Thyroid gland (tissue), 4 donors: ENCODE measurements around the gene USH1G. TPM values are rescaled to one million over a fixed set of nuclear protein-coding genes. Genes with fewer than 3 reads are reported as not detected.

Experiments used
- DNase-seq, 2 donors: peaks; one replicate each; pipeline ENCODE4 v3.0.0-alpha.2; 2019
- H3K27ac ChIP-seq, 3 donors: fragments of 200-600 bp; sonication (generic); 1 replicate in 2 of 3; 2 replicates in 1 of 3; pipeline ENCODE4 v1.5.1; 2016 to 2019; ENCODE audit warnings: mild to moderate bottlenecking in 1 of 3, moderate library complexity in 1 of 3
- H3K27me3 ChIP-seq: fragments of 200-600 bp; sonication (generic); one replicate; pipeline ENCODE4 v1.5.1; 2019
- H3K36me3 ChIP-seq, 2 donors: fragments of 200-600 bp; sonication (generic); one replicate each; pipeline ENCODE4 v1.5.1; 2016 to 2019
- H3K4me1 ChIP-seq, 2 donors: fragments of 200-600 bp; sonication (generic); one replicate each; pipeline ENCODE4 v1.5.1; 2017 to 2019
- H3K4me3 ChIP-seq, 3 donors: fragments of 200-600 bp; sonication (generic); replicated peaks in 1 of 3; 1 replicate in 2 of 3; 2 replicates in 1 of 3; pipeline ENCODE4 v1.5.1; 2016; ENCODE audit warnings: mild to moderate bottlenecking in 1 of 3
- H3K9me3 ChIP-seq: fragments of 200-600 bp; sonication (generic); one replicate; pipeline ENCODE4 v1.5.1; 2017
- POLR2A ChIP-seq, 2 donors: fragments of 450-650 bp; IDR thresholded peaks; one replicate each; pipeline ENCODE4 v1.6.1; 2017; ENCODE audit warnings: antibody characterized with exemption in 2 of 2, mild to moderate bottlenecking in 2 of 2, moderate library complexity in 1 of 2
- WGBS, 2 donors: methylation state at CpG; one replicate each; pipeline ENCODE4 v1.1.5; 2017; 5-methylcytosine and 5-hydroxymethylcytosine counted together
- intact Hi-C: fragments of 100-400 bp; cut with DNase I; formaldehyde crosslinking; loops from one replicate; pipeline ENCODE4 v1.15.1; 2023
- total RNA-seq, 4 donors: library from RNA; depleted of rRNA; stranded (reverse); fragments of >200 nt; gene quantifications; one replicate each; pipeline ENCODE4 v1.2.3, GENCODE V29; 2016
- TF ChIP-seq, protein P1 (sequence below), 6 experiments: fragments of 200-600 bp in 3 of 6; fragments of 450-650 bp in 3 of 6; sonication (generic) in 3 of 6; IDR thresholded peaks; one replicate each; pipeline ENCODE4 v1.5.1; 2016 to 2019; ENCODE audit warnings: antibody characterized with exemption in 6 of 6, mild to moderate bottlenecking in 2 of 6, inconsistent platforms in 1 of 6, moderate library complexity in 1 of 6

USH1G gene
- total RNA-seq, 4 donors from 2014 or later = not detected

DNA sequence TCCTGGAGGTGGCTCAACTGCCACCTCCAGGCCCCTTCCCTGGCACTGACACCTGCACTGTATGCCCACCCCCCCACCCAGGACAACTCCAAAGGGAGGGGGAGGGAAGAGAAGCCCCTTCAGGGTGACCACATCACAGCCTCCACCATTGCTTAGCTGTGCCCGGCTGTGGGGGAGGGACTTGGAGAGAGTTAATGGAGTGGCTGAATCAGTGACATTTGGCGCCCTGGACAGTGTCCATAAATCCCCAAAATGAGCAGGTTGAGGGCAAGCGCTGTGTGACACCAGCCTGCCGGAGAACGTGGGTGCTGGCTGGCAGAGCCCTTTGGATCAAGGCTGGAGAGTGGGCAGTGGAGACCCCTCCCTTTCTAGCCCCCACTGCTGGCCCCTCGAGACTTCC is 883 bp downstream of the USH1G start:
- no peak for DNase-seq
- no peak for TF ChIP-seq POLR2A (IDR thresholded peaks at IDR 0.05)
- TF ChIP-seq, protein P1, sequence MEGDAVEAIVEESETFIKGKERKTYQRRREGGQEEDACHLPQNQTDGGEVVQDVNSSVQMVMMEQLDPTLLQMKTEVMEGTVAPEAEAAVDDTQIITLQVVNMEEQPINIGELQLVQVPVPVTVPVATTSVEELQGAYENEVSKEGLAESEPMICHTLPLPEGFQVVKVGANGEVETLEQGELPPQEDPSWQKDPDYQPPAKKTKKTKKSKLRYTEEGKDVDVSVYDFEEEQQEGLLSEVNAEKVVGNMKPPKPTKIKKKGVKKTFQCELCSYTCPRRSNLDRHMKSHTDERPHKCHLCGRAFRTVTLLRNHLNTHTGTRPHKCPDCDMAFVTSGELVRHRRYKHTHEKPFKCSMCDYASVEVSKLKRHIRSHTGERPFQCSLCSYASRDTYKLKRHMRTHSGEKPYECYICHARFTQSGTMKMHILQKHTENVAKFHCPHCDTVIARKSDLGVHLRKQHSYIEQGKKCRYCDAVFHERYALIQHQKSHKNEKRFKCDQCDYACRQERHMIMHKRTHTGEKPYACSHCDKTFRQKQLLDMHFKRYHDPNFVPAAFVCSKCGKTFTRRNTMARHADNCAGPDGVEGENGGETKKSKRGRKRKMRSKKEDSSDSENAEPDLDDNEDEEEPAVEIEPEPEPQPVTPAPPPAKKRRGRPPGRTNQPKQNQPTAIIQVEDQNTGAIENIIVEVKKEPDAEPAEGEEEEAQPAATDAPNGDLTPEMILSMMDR (IDR thresholded peaks at IDR 0.05) = no peak
- Histone ChIP-seq H3K27ac (no peak overlapping the region), H3K36me3 (no peaks in the 10 kb centered on the region), H3K4me1 (peaks cover 13 to 21% of the 10 kb centered on the region in 2 donors), H3K9me3 (no peaks in the 10 kb centered on the region), H3K27me3 (peaks cover 21% of the 10 kb centered on the region), H3K4me3 (no peak overlapping the region)
- WGBS, 2 donors = 54 to 65% methylated on average over 6 of the region's 6 CpGs
- intact Hi-C loops = no loop called here

DNA sequence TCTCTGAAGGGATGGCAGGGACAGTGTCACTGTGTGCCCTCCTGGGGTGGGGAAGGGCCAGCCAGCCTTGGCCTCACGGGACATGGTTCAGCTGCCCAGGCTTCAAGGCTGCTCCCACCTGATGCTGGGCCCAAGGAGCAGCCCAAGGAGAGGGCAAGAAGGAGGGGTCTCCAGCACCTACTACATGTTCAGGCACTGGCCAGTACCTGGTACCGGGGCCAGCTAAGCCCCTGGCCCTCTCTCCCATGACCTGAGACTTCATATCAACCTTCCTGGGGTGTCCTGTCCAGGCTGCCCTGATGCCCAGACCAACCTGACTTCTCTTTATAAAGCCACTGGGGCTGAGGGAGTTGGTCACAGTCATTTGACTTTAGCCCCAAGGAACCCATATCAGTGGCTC is 1.3 kb downstream of the USH1G start:
- intact Hi-C loops = no loop called here
- H3K4me3 ChIP-seq = no peak overlapping the region
- H3K27me3 ChIP-seq = peaks cover 21% of the 10 kb centered on the region
- no peaks in the 10 kb centered on the region for H3K36me3 ChIP-seq
- no peak overlapping the region for H3K27ac ChIP-seq
- H3K9me3 ChIP-seq = no peaks in the 10 kb centered on the region
- TF ChIP-seq, protein P1 (IDR thresholded peaks at IDR 0.05) = no peak
- TF ChIP-seq POLR2A (IDR thresholded peaks at IDR 0.05) = no peak
- WGBS, 2 donors = 83 to 100% methylated on average over 1 of the region's 2 CpGs
- DNase-seq = no peak
- H3K4me1 ChIP-seq = peaks cover 13 to 21% of the 10 kb centered on the region in 2 donors

DNA sequence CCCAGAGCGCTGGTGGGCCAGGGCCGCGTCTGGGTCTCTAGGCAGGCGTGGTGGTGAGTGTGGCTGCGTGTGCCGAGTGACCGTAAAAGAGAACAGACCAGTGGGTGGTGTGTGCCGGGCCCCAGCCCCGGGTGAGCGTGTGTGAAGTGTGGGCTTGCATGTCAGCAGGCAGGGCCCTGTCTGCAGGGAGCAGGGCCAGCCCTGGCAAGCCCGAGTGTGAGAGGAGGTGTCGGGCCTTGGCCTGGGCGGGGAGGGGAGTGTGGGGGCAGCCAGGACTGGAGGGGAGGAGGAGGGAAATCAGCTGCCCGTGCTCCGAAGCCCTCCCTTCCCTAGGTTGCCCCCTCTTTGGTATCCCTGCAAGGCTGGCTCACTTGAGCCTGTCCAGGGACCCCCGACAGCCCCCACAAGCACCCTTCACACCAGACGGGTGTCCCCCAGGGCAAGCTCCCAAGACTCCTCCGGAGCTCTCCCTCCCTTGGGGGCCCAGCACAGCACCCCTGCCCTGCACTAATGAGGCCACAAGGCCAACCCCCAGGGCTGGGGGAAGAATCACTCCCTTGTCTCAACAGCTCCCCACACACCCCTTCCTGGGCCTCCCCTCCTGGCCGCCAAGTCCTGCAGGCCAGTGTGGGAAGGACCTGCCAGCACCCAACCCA is 1.9 kb downstream of the USH1G start:
- TF ChIP-seq POLR2A (IDR thresholded peaks at IDR 0.05) = no peak
- TF ChIP-seq, protein P1 (IDR thresholded peaks at IDR 0.05) = no peak
- Histone ChIP-seq H3K4me1 (peaks cover 13 to 21% of the 10 kb centered on the region in 2 donors), H3K27me3 (peaks cover 21% of the 10 kb centered on the region), H3K9me3 (no peaks in the 10 kb centered on the region), H3K27ac (no peak overlapping the region), H3K4me3 (no peak overlapping the region), H3K36me3 (no peaks in the 10 kb centered on the region)
- no peak for DNase-seq
- WGBS, 2 donors = 56 to 57% methylated on average over 14 to 16 of the region's 19 CpGs
- intact Hi-C loops = no loop called here

DNA sequence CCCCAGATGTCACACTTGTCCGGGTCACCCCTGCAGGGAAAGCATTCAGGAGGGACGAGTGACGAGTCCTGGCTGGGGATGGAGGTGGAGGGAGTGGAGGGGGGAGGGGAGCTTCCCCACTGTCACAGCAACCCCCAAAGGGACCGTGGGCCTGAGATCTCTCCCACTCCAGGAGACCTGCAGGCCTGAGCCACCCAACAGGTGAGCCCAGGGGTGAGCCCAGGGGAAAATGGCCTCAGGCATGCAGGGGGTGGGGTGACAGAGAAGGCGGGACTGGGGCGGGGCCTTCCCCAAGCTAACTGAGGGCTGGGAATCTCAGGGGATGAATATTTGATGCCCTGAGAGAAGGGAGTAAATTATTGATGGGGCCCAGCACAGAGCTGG is 2.4 kb downstream of the USH1G start:
- DNase-seq = no peak
- WGBS, 2 donors = 55 to 60% methylated on average over 6 of the region's 6 CpGs
- intact Hi-C loops = no loop called here

DNA sequence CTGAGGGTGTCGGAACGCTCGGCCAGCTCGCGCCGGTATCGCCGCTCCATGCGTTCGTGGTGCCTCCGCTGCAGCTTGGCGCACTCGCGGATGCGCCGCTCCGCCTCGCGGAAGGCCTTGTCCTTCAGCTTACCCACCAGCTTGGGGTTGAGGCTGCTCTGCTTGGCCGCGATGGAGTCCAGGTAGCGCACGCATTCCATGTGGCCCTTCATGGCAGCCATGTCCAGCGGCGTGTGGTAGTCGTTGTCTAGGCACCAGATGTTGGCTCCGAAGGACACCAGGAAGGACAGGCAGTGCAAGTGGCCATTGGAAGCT is 2.8 kb downstream of the USH1G start:
- Histone ChIP-seq H3K4me3 (no peak overlapping the region), H3K27ac (no peak overlapping the region), H3K4me1 (peaks cover 13 to 21% of the 10 kb centered on the region in 2 donors), H3K36me3 (no peaks in the 10 kb centered on the region), H3K27me3 (peaks cover 21% of the 10 kb centered on the region), H3K9me3 (no peaks in the 10 kb centered on the region)
- TF ChIP-seq, protein P1 (IDR thresholded peaks at IDR 0.05) = no peak
- no peak for TF ChIP-seq POLR2A (IDR thresholded peaks at IDR 0.05)
- intact Hi-C loops = no loop called here
- 71 to 93% methylated on average over 9 to 27 of the region's 27 CpGs for WGBS, 2 donors
- DNase-seq = no peak

More for the DNA sequence above, 2.4 kb downstream of the USH1G start:
- peaks cover 13 to 21% of the 10 kb centered on the region in 2 donors for H3K4me1 ChIP-seq
- TF ChIP-seq, protein P1 (IDR thresholded peaks at IDR 0.05) = no peak
- TF ChIP-seq POLR2A (IDR thresholded peaks at IDR 0.05) = no peak
- H3K27me3 ChIP-seq = peaks cover 21% of the 10 kb centered on the region
- H3K4me3 ChIP-seq = no peak overlapping the region
- H3K36me3 ChIP-seq = no peaks in the 10 kb centered on the region
- H3K9me3 ChIP-seq = no peaks in the 10 kb centered on the region
- H3K27ac ChIP-seq = no peak overlapping the region
